HG02571 (cell line): ENCODE results near the gene FAM124A.

Experiments
- ATAC-seq: cut with Tn5 transposase; IDR thresholded peaks from one replicate; pipeline ENCODE4 v1.9.1; 2021; ENCODE audit warnings: mild to moderate bottlenecking, moderate library complexity; ENCODE audit not compliant: unreplicated experiment

Gene FAM124A

GRCh38 chr13:51298812-51299211 lies 76.6 kb downstream of the FAM124A start:
- no peak for ATAC-seq

GRCh38 chr13:51303063-51303552 lies 80.9 kb downstream of the FAM124A start:
- ATAC-seq, result no peak

- ATAC-seq, result no peak
Measured at GRCh38 chr13:51303882-51304281, 81.7 kb downstream of the FAM124A start.

- no peak for ATAC-seq
Measured at GRCh38 chr13:51305271-51305967, 83.2 kb downstream of the FAM124A start.

- ATAC-seq, result no peak
Measured at GRCh38 chr13:51308781-51309180, 86.6 kb downstream of the FAM124A start.

DNA sequence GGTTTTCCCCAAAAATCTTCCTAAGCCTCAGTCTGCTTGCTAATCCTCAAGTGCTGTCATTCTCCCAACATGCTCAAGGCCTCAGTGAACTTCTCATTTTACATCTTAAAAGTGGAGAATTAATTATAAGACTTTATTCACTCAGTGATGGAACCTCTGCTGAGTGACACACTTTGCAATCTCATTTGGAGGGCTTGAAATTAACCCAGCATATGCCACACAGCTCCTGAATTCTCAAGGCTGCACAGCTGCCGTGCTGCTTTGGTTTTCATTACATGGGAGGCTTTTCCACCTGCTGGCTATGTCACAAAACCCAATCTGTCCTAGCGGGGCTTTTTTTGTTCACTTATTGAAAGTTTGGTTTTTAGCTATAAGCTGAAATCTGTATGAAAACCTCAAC lies 89.0 kb downstream of the FAM124A start:
- ATAC-seq, result no peak

DNA sequence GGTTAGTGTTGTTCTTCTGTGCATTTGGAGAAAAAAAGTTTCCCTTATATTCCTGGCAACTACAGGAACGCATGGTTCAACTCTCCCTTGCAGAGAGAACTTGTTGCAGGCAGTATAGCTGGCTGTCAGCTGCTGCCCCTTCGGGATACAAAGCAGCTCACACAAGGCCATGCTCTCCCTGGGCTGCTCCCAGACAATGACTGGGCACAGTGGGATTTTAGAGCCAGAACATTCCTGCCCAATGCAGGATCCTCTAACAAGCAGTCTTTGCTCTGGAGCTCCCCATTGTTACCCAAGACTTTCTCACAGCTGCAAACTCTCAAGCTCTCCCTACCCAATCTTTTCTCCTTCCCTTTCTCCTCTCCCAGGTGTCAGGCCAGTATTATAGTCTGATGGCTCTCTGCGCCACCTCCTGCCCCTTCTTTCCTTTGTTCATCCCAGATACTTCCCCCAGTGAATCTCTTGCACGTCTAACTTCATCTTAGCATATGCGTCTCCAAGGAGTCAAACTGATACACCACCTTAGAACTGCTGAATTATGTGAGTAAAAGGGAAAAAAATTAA lies 89.8 kb downstream of the FAM124A start:
- ATAC-seq, result no peak

GRCh38 chr13:51313619-51314018 lies 91.4 kb downstream of the FAM124A start:
- ATAC-seq, result no peak

DNA sequence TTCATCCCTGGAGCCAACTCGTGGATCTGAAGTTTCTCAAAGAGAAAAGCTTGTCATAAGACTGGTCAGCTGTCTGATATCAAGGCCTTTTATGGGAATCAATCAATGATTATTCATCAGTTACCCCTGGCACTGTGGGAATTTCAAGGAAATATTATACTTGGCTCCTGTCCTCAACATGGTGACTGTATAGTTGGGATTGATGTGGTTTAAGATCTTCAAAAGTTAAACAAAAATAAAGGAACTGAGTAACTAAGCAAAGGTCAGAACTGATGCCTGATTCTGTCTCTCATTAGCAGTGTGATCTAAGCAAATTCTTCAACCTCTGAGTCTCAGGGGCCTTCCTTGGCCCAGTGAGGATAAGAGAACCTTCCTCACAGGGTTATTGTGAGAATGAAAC lies 95.1 kb downstream of the FAM124A start:
- ATAC-seq, result no peak

GRCh38 chr13:51318015-51318414 lies 95.8 kb downstream of the FAM124A start:
- ATAC-seq, result no peak

DNA sequence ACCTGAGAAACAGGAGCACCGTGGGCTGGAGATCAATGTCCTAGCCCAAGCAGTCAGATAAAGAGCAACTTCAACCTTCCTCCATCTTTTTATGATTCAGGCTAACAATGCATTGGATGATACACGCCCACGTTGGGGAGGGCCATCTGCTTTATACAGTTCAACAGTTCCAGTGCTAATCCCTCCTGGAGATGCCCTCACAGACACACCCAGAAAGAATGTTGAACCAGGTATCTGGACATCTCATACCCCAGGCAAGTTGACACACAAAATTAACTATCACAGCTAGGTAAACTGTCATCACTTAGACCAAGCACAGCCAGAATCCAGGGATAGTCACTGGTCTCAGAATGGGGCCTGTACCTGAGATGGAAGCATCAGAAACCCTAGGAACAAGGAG lies 96.7 kb downstream of the FAM124A start:
- ATAC-seq, result no peak

DNA sequence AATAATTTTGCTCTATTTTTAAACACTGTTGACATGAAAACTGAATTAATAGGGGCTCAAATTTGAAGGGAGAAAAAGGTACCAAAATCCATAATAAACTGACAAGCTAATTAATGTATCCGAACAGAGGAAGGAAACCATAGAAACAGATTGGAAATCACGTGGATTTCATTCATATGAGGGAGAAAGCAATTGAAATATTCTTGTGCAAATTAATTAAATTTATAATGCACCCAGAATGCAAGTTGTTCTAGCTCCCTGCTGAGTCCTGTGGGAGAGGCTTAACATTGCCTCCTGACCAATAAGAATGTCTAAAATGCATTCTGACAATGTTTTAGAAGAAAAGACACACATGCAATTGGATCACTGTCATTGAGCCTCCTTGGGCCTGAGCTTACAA lies 99.6 kb downstream of the FAM124A start:
- ATAC-seq, result no peak

- no peak for ATAC-seq
Measured at GRCh38 chr13:51322826-51323225, 100.6 kb downstream of the FAM124A start.

DNA sequence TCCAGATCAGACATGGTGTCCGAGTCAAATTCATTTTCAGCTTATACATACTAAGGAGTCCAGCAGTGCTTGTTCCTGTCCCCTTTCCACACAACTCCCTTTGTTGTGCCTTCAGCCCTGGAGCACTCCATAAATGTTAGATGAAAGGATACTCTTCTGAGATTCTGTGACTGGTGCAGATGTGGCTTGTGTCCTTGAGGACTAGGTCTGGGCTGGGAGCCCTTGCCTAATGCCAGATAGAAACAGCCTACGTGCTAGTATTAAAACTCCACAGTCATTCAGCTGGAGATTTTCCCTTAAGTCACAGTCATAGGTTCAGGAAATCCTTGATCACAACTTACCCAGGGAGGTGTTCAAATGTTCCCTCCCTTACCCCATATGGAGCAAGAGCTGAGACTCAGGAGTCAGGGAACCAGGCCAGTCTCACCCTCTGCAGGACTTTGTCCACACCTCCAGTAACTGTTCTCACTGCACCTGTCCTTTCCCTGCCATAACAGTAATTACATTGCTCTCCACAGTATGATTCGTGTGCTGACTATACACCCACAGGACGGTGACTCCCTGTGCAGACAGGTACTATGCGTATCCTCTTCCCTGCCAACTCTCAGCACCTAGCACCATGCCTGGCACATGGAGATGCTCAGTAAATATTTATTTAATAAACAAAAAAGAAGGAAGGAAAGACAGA lies 101.8 kb downstream of the FAM124A start:
- no peak for ATAC-seq

- ATAC-seq, result no peak
Measured at GRCh38 chr13:51324714-51325420, 102.7 kb downstream of the FAM124A start.

GRCh38 chr13:51325837-51326236 lies 103.6 kb downstream of the FAM124A start:
- no peak for ATAC-seq

- no peak for ATAC-seq
Measured at GRCh38 chr13:51326777-51327176, 104.6 kb downstream of the FAM124A start.

- ATAC-seq, result no peak
Measured at GRCh38 chr13:51327961-51328360, 105.8 kb downstream of the FAM124A start.

DNA sequence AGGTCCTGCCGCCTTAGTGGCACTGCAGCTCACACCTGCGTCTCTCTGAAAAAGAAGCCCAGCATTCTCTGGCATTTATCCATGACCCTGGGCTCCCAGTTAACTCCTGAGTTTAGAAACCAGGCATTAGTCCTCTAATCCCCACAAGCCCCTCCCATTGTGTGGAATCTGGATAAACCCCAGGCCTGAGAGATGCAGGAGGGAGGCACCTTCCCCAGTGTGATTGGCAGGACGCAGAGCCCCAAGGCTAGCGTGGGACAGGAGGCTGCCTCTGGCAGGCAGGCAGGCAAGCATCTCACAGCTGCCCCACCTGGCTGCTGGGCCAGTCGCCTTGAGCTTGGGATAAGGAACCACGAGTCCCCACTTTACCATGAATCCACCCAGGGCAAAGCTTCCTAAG lies 106.3 kb downstream of the FAM124A start:
- ATAC-seq, result no peak

DNA sequence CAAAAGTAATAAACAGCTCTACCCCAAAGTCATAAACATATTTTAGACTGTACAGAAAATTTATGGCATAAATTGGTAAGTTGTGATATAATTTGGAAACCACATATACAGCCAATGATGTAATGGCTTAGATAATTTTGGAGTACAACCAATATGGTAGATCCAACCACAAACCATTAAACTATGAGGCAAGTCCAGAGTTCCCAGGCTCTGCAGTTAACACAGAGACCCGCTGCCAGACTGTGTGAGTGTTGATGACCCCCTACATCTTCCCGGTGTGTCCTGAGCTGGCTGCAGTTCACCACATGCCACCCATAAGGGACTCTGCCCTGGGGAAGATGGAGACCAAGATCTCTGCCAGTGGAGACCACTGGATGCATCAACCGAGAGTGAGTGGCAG lies 107.4 kb downstream of the FAM124A start:
- ATAC-seq, result no peak

- ATAC-seq, result peak; percentile 36
Measured at GRCh38 chr13:51330791-51331190, 108.6 kb downstream of the FAM124A start.
